H1 (cell line): ENCODE data around the gene KRTAP10-5. TPM values are rescaled to one million over a fixed set of nuclear protein-coding genes. Genes with fewer than 3 reads are reported as not detected.

Source experiments
- CTCF ChIA-PET: fragments of 300-600 bp; sonication (Branson Sonifier 250); formaldehyde crosslinking; loops from one replicate; lab custom pipeline; 2021; ENCODE audit not compliant: partially characterized antibody; lab: Charles Lee
- POLR2A ChIA-PET: fragments of 300-600 bp; sonication (Branson Sonifier 250); formaldehyde crosslinking; loops from one replicate; lab custom pipeline; 2021; ENCODE audit warnings: inconsistent platforms; ENCODE audit not compliant: partially characterized antibody; lab: Charles Lee
- DNase-seq, 2 experiments: peaks; one replicate each; pipeline versions ENCODE4 v3.0.0 to v3.0.0-alpha.2; 2010 to 2022; ENCODE audit warnings: low spot score in 2 of 2, low read depth in 1 of 2, mixed read lengths in 1 of 2
- FAIRE-seq: peaks from 2 replicates; lab custom pipeline; 2011; peaks lifted over from hg19 to GRCh38; lab: Jason Lieb, UNC
- H2AFZ ChIP-seq: 2 replicates; pipeline ENCODE4 v1.8.1; 2012; ENCODE audit warnings: low read length, inconsistent platforms
- H2AK5ac ChIP-seq: 2 replicates; pipeline ENCODE4 v1.6.1; 2013; ENCODE audit warnings: low read depth, low read length
- H2BK120ac ChIP-seq: replicated peaks from 2 replicates; pipeline ENCODE3; 2013; ENCODE audit warnings: low read depth, low read length, inconsistent platforms
- H2BK12ac ChIP-seq: 2 replicates; pipeline ENCODE4 v1.6.1; 2013; ENCODE audit warnings: low read depth, low read length
- H2BK15ac ChIP-seq: 2 replicates; pipeline ENCODE4 v1.6.1; 2013; ENCODE audit warnings: low read length
- H2BK20ac ChIP-seq: 2 replicates; pipeline ENCODE4 v1.6.1; 2013; ENCODE audit warnings: low read length
- H2BK5ac ChIP-seq: 2 replicates; pipeline ENCODE4 v1.6.1; 2013; ENCODE audit warnings: low read depth, low read length
- H3K14ac ChIP-seq: 2 replicates; pipeline ENCODE4 v1.6.1; 2013; ENCODE audit warnings: inconsistent platforms; ENCODE audit not compliant: insufficient read length
- H3K18ac ChIP-seq: 2 replicates; pipeline ENCODE4 v1.6.1; 2013; ENCODE audit warnings: low read length; ENCODE audit errors: extremely low read depth
- H3K23ac ChIP-seq: 2 replicates; pipeline ENCODE4 v1.6.1; 2013; ENCODE audit warnings: inconsistent platforms; ENCODE audit not compliant: insufficient read length
- H3K23me2 ChIP-seq: 2 replicates; pipeline ENCODE4 v1.6.1; 2013; ENCODE audit warnings: low read depth, low read length
- H3K27ac ChIP-seq: 2 replicates; pipeline ENCODE4 v1.6.1; 2011; ENCODE audit warnings: low read depth, low read length, inconsistent platforms
- H3K27me3 ChIP-seq, 4 experiments: replicated peaks in 1 of 4; 1 replicate in 1 of 4; 2 replicates in 3 of 4; pipeline versions ENCODE4 v1.6.1 to v1.8.1; 2011 to 2013; ENCODE audit warnings: low read length in 3 of 4, mild to moderate bottlenecking in 3 of 4, inconsistent platforms in 2 of 4, mixed read lengths in 2 of 4, moderate library complexity in 1 of 4; ENCODE audit not compliant: control insufficient read depth in 3 of 4, insufficient read depth in 3 of 4; ENCODE audit errors: extremely low read depth in 1 of 4
- H3K36me3 ChIP-seq, 4 experiments: 2 replicates each; pipeline versions ENCODE4 v1.6.1 to v1.8.1; 2011 to 2013; ENCODE audit warnings: mild to moderate bottlenecking in 4 of 4, low read length in 3 of 4, moderate library complexity in 2 of 4, control low read depth in 1 of 4, inconsistent platforms in 1 of 4; ENCODE audit not compliant: insufficient read depth in 4 of 4, control insufficient read depth in 2 of 4
- H3K4ac ChIP-seq: replicated peaks from 2 replicates; pipeline ENCODE3; 2013; ENCODE audit warnings: low read length, low read depth, mixed read lengths, inconsistent platforms; ENCODE audit not compliant: insufficient read length
- H3K4me1 ChIP-seq, 4 experiments: replicated peaks in 1 of 4; 1 replicate in 1 of 4; 2 replicates in 3 of 4; pipeline versions ENCODE4 v1.6.1 to v1.8.1; 2011 to 2013; ENCODE audit warnings: low read length in 3 of 4, inconsistent platforms in 2 of 4, mixed read lengths in 1 of 4; ENCODE audit not compliant: insufficient read depth in 4 of 4, control insufficient read depth in 3 of 4
- H3K4me2 ChIP-seq, 2 experiments: 2 replicates each; pipeline versions ENCODE4 v1.6.1 to v1.8.1; 2011 to 2013; ENCODE audit warnings: low read depth in 2 of 2, low read length in 2 of 2, control low read depth in 1 of 2, inconsistent platforms in 1 of 2, mild to moderate bottlenecking in 1 of 2; ENCODE audit not compliant: insufficient read depth in 1 of 2
- H3K4me3 ChIP-seq, 4 experiments: fragments of 200-600, 300-600 bp in 1 of 4; sonication (generic), shearing (Covaris generic), sonication (Bioruptor Twin) in 1 of 4; 2 replicates each; pipeline versions ENCODE4 v1.5.1 to v1.8.1; 2011 to 2016; ENCODE audit warnings: low read length in 4 of 4, low read depth in 3 of 4, control low read depth in 2 of 4, inconsistent platforms in 2 of 4, mild to moderate bottlenecking in 2 of 4, mixed read lengths in 1 of 4, moderate library complexity in 1 of 4; ENCODE audit not compliant: insufficient read depth in 2 of 4; ENCODE audit errors: extremely low read depth in 1 of 4
- H3K56ac ChIP-seq: replicated peaks from 2 replicates; pipeline ENCODE3; 2013; ENCODE audit warnings: low read depth, mild to moderate bottlenecking, mixed read lengths, low read length, inconsistent platforms; ENCODE audit not compliant: insufficient read length
- H3K79me1 ChIP-seq: 2 replicates; pipeline ENCODE4 v1.6.1; 2013; ENCODE audit warnings: low read depth, low read length, control low read depth
- H3K79me2 ChIP-seq, 2 experiments: 2 replicates each; pipeline versions ENCODE4 v1.6.1 to v1.8.1; 2012 to 2013; ENCODE audit warnings: low read length in 2 of 2, mild to moderate bottlenecking in 2 of 2, inconsistent platforms in 1 of 2; ENCODE audit not compliant: insufficient read depth in 2 of 2, control insufficient read depth in 1 of 2
- H3K9ac ChIP-seq, 4 experiments: replicated peaks in 1 of 4; 1 replicate in 1 of 4; 2 replicates in 3 of 4; pipeline versions ENCODE4 v1.6.1 to v1.8.1; 2011 to 2013; ENCODE audit warnings: low read depth in 3 of 4, low read length in 3 of 4, control low read depth in 2 of 4, mild to moderate bottlenecking in 2 of 4, moderate library complexity in 2 of 4, inconsistent platforms in 1 of 4; ENCODE audit errors: extremely low read depth in 1 of 4
- H3K9me3 ChIP-seq, 2 experiments: 2 replicates each; pipeline versions ENCODE4 v1.6.1 to v1.8.1; 2012 to 2013; ENCODE audit warnings: mild to moderate bottlenecking in 2 of 2, moderate library complexity in 2 of 2, control low read depth in 1 of 2, inconsistent platforms in 1 of 2, low read depth in 1 of 2, low read length in 1 of 2, mixed read lengths in 1 of 2; ENCODE audit not compliant: insufficient read depth in 2 of 2
- H4K20me1 ChIP-seq, 2 experiments: replicated peaks in 1 of 2; 2 replicates each; pipeline versions ENCODE3 to v1.8.1; 2011 to 2013; ENCODE audit warnings: inconsistent platforms in 2 of 2, low read length in 2 of 2, mild to moderate bottlenecking in 1 of 2; ENCODE audit not compliant: insufficient read depth in 2 of 2, control insufficient read depth in 1 of 2
- H4K5ac ChIP-seq: 2 replicates; pipeline ENCODE4 v1.6.1; 2013; ENCODE audit warnings: low read length, low read depth, mixed read lengths, inconsistent platforms; ENCODE audit not compliant: insufficient read length
- H4K8ac ChIP-seq: 2 replicates; pipeline ENCODE4 v1.8.0; 2013; ENCODE audit warnings: mild to moderate bottlenecking, moderate library complexity, low read length, inconsistent platforms; ENCODE audit not compliant: insufficient read depth; ENCODE audit errors: extremely low read depth
- H4K91ac ChIP-seq: replicated peaks from 2 replicates; pipeline ENCODE3; 2013; ENCODE audit warnings: low read length, mixed read lengths, inconsistent platforms; ENCODE audit not compliant: insufficient read length
- CBX8 ChIP-seq: fragments of 300-800, 300-1000 bp; sonication (generic); IDR thresholded peaks from 2 replicates; pipeline ENCODE4 v1.7.1; 2016; ENCODE audit warnings: low read depth, low read length, borderline replicate concordance
- EZH2 ChIP-seq: fragments of 200-600 bp; sonication (generic); IDR thresholded peaks from 2 replicates; pipeline ENCODE4 v1.7.1; 2012; ENCODE audit warnings: low read depth, mild to moderate bottlenecking, moderate library complexity, low read length, inconsistent platforms; ENCODE audit not compliant: severe bottlenecking
- TBP ChIP-seq: IDR thresholded peaks from 2 replicates; pipeline ENCODE4 v1.6.1; 2011; ENCODE audit warnings: low read depth, low read length, improper control_type of control experiment
- WGBS, 2 experiments: shearing (Covaris generic) in 1 of 2; methylation state at CpG; one replicate each; pipeline versions ENCODE4 v1.1.6 to v1.1.7; 2013 to 2015; ENCODE audit warnings: low lambda C conversion rate in 2 of 2, mixed read lengths in 2 of 2, inconsistent platforms in 1 of 2, low coverage in 1 of 2, missing lambda C conversion rate in 1 of 2; ENCODE audit not compliant: insufficient replicate concordance in 2 of 2, insufficient coverage in 1 of 2, insufficient read length in 1 of 2; ENCODE audit errors: extremely low coverage in 1 of 2, missing lambda C conversion rate in 1 of 2; 5-methylcytosine and 5-hydroxymethylcytosine counted together
- polyA plus RNA-seq, 7 experiments: library from polyadenylated mRNA; depleted of rRNA in 3 of 7; stranded (reverse) in 5 of 7; unstranded in 2 of 7; fragments of >200 nt in 5 of 7; fragments of 200-250 nt in 2 of 7; gene quantifications; 1 replicate in 5 of 7; 2 replicates in 1 of 7; 4 replicates in 1 of 7; pipeline versions ENCODE4 v1.2.1 to v1.2.3, GENCODE V29; 2011 to 2013; ENCODE audit warnings: missing spikeins in 2 of 7, mixed read lengths in 2 of 7
- total RNA-seq: library from RNA; stranded (reverse); fragmentation: NEBNext Ultra II Directional; extraction: Animal tissue kit (Norgen Biotek cat#: 25700); gene quantifications from 2 replicates; pipeline ENCODE4 v1.2.1, GENCODE V29; 2021

Gene KRTAP10-5
- total and polyA plus RNA-seq, 2 of the 8 experiments (the other 6 are each of a cell fraction or from before 2014, with no cell fraction given) = 0.09 TPM; not detected in 1

DNA sequence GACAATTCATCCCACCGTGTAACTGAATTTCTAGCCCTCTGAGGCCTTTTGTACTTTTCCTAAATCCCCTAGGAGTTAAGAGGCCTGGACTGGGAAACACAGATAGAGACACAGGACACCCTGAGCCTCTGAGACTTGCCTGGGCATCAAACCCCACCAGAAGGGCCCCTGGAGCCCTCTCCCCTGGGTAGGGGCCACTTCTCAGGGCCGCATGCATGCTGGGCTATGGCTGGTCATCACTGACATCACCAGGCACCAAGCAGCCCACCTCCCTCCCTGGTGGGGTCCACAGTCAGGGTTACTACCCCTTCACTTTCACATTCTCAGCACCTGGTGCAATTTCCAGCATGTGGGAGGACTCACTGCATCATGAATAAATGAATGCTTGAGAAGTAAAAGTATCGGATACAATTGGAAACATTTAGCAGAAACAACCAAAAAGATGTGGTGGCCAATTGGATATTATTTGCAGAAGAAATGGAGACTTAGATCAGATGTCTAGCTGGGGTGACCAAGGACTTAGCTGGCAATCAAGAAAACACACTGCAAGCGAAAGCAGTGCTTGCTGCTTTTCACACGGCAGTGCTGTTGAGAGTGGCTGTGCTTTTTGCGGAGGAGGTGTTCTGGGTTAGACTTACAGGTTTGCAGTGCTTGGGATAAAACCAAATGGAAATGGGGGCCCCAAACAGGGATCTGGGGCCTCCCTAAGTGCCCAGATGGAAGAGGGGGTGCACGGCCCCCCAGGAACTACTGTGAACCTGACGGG is 19.0 kb upstream of the KRTAP10-5 start:
- 90% methylated on average over 8 of the region's 8 CpGs; no CpG with 5 or more reads in 1 of the 2 experiments for WGBS, 2 experiments
- Histone ChIP-seq H3K27me3 (no peaks in the 10 kb centered on the region), H3K9ac (no peak overlapping the region), H2BK15ac (peak overlapping the region; percentile 81; the same call in 1 of the 2 replicates)
- peak in 1 of 2 experiments; percentile 35 for DNase-seq
- no peak for TF ChIP-seq EZH2
- no peak for TF ChIP-seq TBP
- no peak for TF ChIP-seq CBX8
- TF ChIP-seq, all 59 proteins: peak for 0
- Histone ChIP-seq H3K9me3 (peaks cover 0 to 2% of the 10 kb centered on the region in 2 experiments; a peak in 1 of 4 replicates), H4K20me1 (no peaks in the 10 kb centered on the region), H4K8ac (no peak overlapping the region), H3K56ac (no peak overlapping the region), H3K4ac (peak overlapping the region; percentile 54), H3K4me1 (peaks cover 0 to 6% (median 4%) of the 10 kb centered on the region in 4 experiments; a peak in 4 of 7 replicates), H3K18ac (peak overlapping the region; percentile 95; the same call in 1 of the 2 replicates), H3K27ac (no peak overlapping the region), H4K5ac (peak overlapping the region; percentile 34), H3K23me2 (0 out of 2 replicates have a peak, but pooled peaks cover 2% of the 10 kb centered on the region), H2BK20ac (peak overlapping the region; percentile 49; the same call in 1 of the 2 replicates), H2BK12ac (peak overlapping the region; percentile 72), H3K79me2 (no peaks in the 10 kb centered on the region), H2BK5ac (peak overlapping the region; percentile 61; the same call in 1 of the 2 replicates), H3K4me3 (no peak overlapping the region), H3K14ac (no peak overlapping the region), H4K91ac (peak overlapping the region; percentile 98), H2AFZ (no peak overlapping the region), H3K36me3 (no peaks in the 10 kb centered on the region), H2BK120ac (peak overlapping the region; percentile 30), H3K23ac (no peak overlapping the region), H3K79me1 (no peaks in the 10 kb centered on the region), H3K4me2 (no peak overlapping the region), H2AK5ac (no peak overlapping the region)
- FAIRE-seq = no peak
- ChIA-PET POLR2A (no interaction called here), CTCF (no interaction called here)
